SK-N-SH treated with all-trans-retinoic acid at 6 μM for 48 hours (cell line): ENCODE results near the gene GALNT17.

Experiments used
- ARNTL ChIP-seq: fragments of 450-650 bp; formaldehyde crosslinking; IDR thresholded peaks from 2 replicates; pipeline ENCODE4 v1.5.0; 2020; ENCODE audit warnings: low read depth, mild to moderate bottlenecking, moderate library complexity, borderline replicate concordance
- OSR1 ChIP-seq: fragments of 250-450 bp; sonication (Bioruptor Pico); IDR thresholded peaks from 2 replicates; pipeline ENCODE4 v1.8.0; 2022; ENCODE audit warnings: moderate library complexity, mild to moderate bottlenecking, inconsistent platforms
- ZNF70 ChIP-seq: fragments of 450-650 bp; formaldehyde crosslinking; IDR thresholded peaks from 2 replicates; pipeline ENCODE4 v1.5.0; 2020; ENCODE audit warnings: mild to moderate bottlenecking, moderate library complexity

DNA sequence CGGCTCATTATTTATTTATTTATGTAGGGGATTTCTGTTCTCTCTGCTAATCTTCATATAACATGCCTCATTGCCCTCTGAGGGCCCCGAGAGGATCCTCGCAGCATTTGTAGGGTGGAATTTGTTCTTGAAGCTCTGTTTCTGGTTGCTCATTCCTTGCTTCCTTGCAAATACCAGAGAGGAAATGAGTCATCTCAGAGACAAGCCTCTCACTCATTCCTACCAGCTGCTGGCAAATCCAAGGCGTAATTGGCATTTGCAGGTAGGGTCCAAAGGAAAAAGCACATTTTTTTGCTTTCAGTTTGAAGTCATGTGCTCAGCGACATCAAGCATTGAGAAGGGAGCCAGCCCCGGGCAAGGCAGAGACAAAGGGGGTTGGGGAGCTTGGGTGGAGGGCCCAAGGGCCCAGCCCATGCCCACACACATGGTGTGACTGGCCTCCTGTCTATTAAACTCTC is 501.6 kb downstream of the GALNT17 start:
- TF ChIP-seq ZNF70 (CRISPR knock-in tag) = no peak
- no peak for TF ChIP-seq OSR1 (CRISPR knock-in tag)
- no peak for TF ChIP-seq ARNTL (CRISPR knock-in tag)
